GM12874 (cell line): ENCODE measurements around the gene COLEC12.

ENCODE experiments used
- CTCF ChIP-seq: IDR thresholded peaks from 2 replicates; pipeline ENCODE4 v1.5.1; 2011; ENCODE audit warnings: low read depth, mild to moderate bottlenecking, control low read depth, low read length, moderate library complexity; ENCODE audit not compliant: insufficient read depth

Gene COLEC12

GRCh38 chr18:332007-332406 is 168.5 kb downstream of the COLEC12 start:
- TF ChIP-seq CTCF: no peak

- no peak for TF ChIP-seq CTCF
Observed at GRCh38 chr18:331221-331821, 169.2 kb downstream of the COLEC12 start.

GRCh38 chr18:328928-329327 is 171.6 kb downstream of the COLEC12 start:
- TF ChIP-seq CTCF: no peak

- no peak for TF ChIP-seq CTCF
Observed at GRCh38 chr18:326846-327245, 173.7 kb downstream of the COLEC12 start.

- TF ChIP-seq CTCF: no peak
Observed at GRCh38 chr18:323253-323622, 177.3 kb downstream of the COLEC12 start.

- TF ChIP-seq CTCF: no peak
Observed at GRCh38 chr18:321865-322467, 178.5 kb downstream of the COLEC12 start.

GRCh38 chr18:320155-320554 is 180.3 kb downstream of the COLEC12 start:
- no peak for TF ChIP-seq CTCF
